Measurements from ENCODE around the gene ASB13. TPM values are rescaled to one million over a fixed set of nuclear protein-coding genes. Genes with fewer than 3 reads are reported as not detected.

The ASB13 gene
- total RNA-seq, 1 experiment from 2014 or later = 25.9 TPM

- no peaks in the 10 kb centered on the region for H3K9me2 ChIP-seq (ENCODE audit: insufficient read depth)
- POLR2A ChIA-PET = no interaction called here
- H3K4me3 ChIP-seq (replicated peaks in 1 of 2; ENCODE audit: low read depth in 1 of 2, low read length in 2 of 2) = no peak overlapping the region
- ATAC-seq (peak; percentile 52; the same call in 1 of the 2 replicates), DNase-seq (ENCODE audit: low read depth, low spot score) (no peak)
- no peaks in the 10 kb centered on the region for H3K9me3 ChIP-seq (ENCODE audit: control insufficient read depth in 1 of 2, insufficient read depth in 1 of 2, low read depth in 1 of 2, low read length in 2 of 2)
- CTCF ChIA-PET = no interaction called here
- H3K9ac ChIP-seq (ENCODE audit: low read length) = no peak overlapping the region
- H3K79me2 ChIP-seq (ENCODE audit: insufficient read depth, low read length) = no peaks in the 10 kb centered on the region
- no peak overlapping the region for H2AFZ ChIP-seq (ENCODE audit: low read depth, low read length, poor library complexity, severe bottlenecking)
- H4K20me1 ChIP-seq (ENCODE audit: insufficient read depth) = no peaks in the 10 kb centered on the region
- no peak overlapping the region for H3K27ac ChIP-seq (ENCODE audit: low read depth, low read length)
- H3K4me1 ChIP-seq (ENCODE audit: control insufficient read depth in 1 of 2, insufficient read depth in 2 of 2, low read length in 2 of 2) = peaks cover 24 to 45% of the 10 kb centered on the region in 2 experiments
- H3K36me3 ChIP-seq (ENCODE audit: control insufficient read depth in 1 of 2, insufficient read depth in 2 of 2, low read length in 2 of 2) = no peaks in the 10 kb centered on the region
- no peaks in the 10 kb centered on the region for H3K27me3 ChIP-seq (ENCODE audit: insufficient read depth, low read length)
- RAD21 ChIA-PET (ENCODE audit: low non-redundant PET in 1 of 2, low total read pairs in 2 of 2, uncharacterized antibody in 2 of 2, unreplicated experiment in 2 of 2) = no interaction called here
- BruUV-seq (replicated peaks) = no TSS peak
- intact Hi-C loops (cut with micrococcal nuclease) = no loop called here
- H3K4me2 ChIP-seq (ENCODE audit: low read length) = peak overlapping the region; percentile 45
- TF ChIP-seq, protein P1, sequence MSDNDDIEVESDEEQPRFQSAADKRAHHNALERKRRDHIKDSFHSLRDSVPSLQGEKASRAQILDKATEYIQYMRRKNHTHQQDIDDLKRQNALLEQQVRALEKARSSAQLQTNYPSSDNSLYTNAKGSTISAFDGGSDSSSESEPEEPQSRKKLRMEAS (IDR thresholded peaks at IDR 0.05) = peak; percentile 90
- no peak for TF ChIP-seq CEBPB (IDR thresholded peaks at IDR 0.05; ENCODE audit: low read depth)
- 0 out of 2 replicates have a peak, but pooled peaks have one; percentile 49 for TF ChIP-seq SP1 (IDR thresholded peaks at IDR 0.05; ENCODE audit: low read depth)
- TF ChIP-seq EZH2phosphoT487 (IDR thresholded peaks at IDR 0.05; ENCODE audit: borderline replicate concordance) = no peak
- TF ChIP-seq, protein P2, sequence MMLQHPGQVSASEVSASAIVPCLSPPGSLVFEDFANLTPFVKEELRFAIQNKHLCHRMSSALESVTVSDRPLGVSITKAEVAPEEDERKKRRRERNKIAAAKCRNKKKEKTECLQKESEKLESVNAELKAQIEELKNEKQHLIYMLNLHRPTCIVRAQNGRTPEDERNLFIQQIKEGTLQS (IDR thresholded peaks at IDR 0.05) = no peak
- no peak for TF ChIP-seq RAD21 (IDR thresholded peaks at IDR 0.05; ENCODE audit: low read depth)
- no peak for TF ChIP-seq REST (IDR thresholded peaks at IDR 0.05; ENCODE audit: low read depth)
- TF ChIP-seq TCF7L2 (IDR thresholded peaks at IDR 0.05; ENCODE audit: borderline replicate concordance, extremely low read depth, insufficient read depth, insufficient read length) = no peak
- peak; percentile 70; the same call in 1 of the 2 replicates for TF ChIP-seq FOSL1 (IDR thresholded peaks at IDR 0.05; ENCODE audit: low read depth)
- no peak for TF ChIP-seq YY1 (IDR thresholded peaks at IDR 0.05; ENCODE audit: extremely low read depth, insufficient replicate concordance, low read depth, low read length)
- TF ChIP-seq SIN3A (IDR thresholded peaks at IDR 0.05; ENCODE audit: low read depth) = no peak
- no peak for TF ChIP-seq SRF (IDR thresholded peaks at IDR 0.05; ENCODE audit: low read depth)
- no peak for TF ChIP-seq POLR2A (IDR thresholded peaks at IDR 0.05; ENCODE audit: borderline replicate concordance, extremely low read depth, insufficient read depth, insufficient read length)
- no peak for TF ChIP-seq ELF1 (IDR thresholded peaks at IDR 0.05; ENCODE audit: borderline replicate concordance, low read depth)
- no peak for TF ChIP-seq ZFX (IDR thresholded peaks at IDR 0.05)
- TF ChIP-seq EGR1 (IDR thresholded peaks at IDR 0.05; ENCODE audit: low read depth) = no peak
- peak; percentile 60 for TF ChIP-seq JUND (IDR thresholded peaks at IDR 0.05)
- 0 out of 2 replicates have a peak, but pooled peaks have one; percentile 2 for TF ChIP-seq POLR2AphosphoS5 (IDR thresholded peaks at IDR 0.05; ENCODE audit: low read depth, low read length)
- peak; percentile 46; the same call in 1 of the 2 replicates for TF ChIP-seq CBX3 (IDR thresholded peaks at IDR 0.05; ENCODE audit: low read depth)
- TF ChIP-seq EZH2 (IDR thresholded peaks at IDR 0.05) = no peak
- TF ChIP-seq, protein P3, sequence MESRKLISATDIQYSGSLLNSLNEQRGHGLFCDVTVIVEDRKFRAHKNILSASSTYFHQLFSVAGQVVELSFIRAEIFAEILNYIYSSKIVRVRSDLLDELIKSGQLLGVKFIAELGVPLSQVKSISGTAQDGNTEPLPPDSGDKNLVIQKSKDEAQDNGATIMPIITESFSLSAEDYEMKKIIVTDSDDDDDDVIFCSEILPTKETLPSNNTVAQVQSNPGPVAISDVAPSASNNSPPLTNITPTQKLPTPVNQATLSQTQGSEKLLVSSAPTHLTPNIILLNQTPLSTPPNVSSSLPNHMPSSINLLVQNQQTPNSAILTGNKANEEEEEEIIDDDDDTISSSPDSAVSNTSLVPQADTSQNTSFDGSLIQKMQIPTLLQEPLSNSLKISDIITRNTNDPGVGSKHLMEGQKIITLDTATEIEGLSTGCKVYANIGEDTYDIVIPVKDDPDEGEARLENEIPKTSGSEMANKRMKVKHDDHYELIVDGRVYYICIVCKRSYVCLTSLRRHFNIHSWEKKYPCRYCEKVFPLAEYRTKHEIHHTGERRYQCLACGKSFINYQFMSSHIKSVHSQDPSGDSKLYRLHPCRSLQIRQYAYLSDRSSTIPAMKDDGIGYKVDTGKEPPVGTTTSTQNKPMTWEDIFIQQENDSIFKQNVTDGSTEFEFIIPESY (IDR thresholded peaks at IDR 0.05; ENCODE audit: extremely low read depth, insufficient replicate concordance, low read length) = no peak
Observed at GRCh38 chr10:5611899-5612680, 54.3 kb downstream of the ASB13 start.

All from HCT116 (cell line).